HG03280 (cell line): ENCODE data around the gene SH3GL1.

Source experiments
- ATAC-seq: cut with Tn5 transposase; IDR thresholded peaks from one replicate; pipeline ENCODE4 v1.9.1; 2021; ENCODE audit warnings: mild to moderate bottlenecking, moderate library complexity; ENCODE audit not compliant: unreplicated experiment

Gene SH3GL1

GRCh38 chr19:4400135-4400936 lies at the start of gene SH3GL1:
TSS of gene SH3GL1 (minus strand) at chr19:4400547. CDS start at chr19:4400368, 179 bp downstream.
- ATAC-seq: peak; percentile 59

- no peak for ATAC-seq
Measured at GRCh38 chr19:4449639-4450028, 49.3 kb upstream of the SH3GL1 start.

- no peak for ATAC-seq
Measured at GRCh38 chr19:4449022-4449638, 48.8 kb upstream of the SH3GL1 start.

- ATAC-seq: no peak
Measured at GRCh38 chr19:4448147-4448985, 48.0 kb upstream of the SH3GL1 start.

GRCh38 chr19:4447327-4448146 lies 47.2 kb upstream of the SH3GL1 start:
- no peak for ATAC-seq

GRCh38 chr19:4446704-4447200 lies 46.4 kb upstream of the SH3GL1 start:
- ATAC-seq: no peak

GRCh38 chr19:4445963-4446703 lies 45.8 kb upstream of the SH3GL1 start:
- no peak for ATAC-seq

GRCh38 chr19:4444765-4445741 lies 44.7 kb upstream of the SH3GL1 start:
- no peak for ATAC-seq

- ATAC-seq: no peak
Measured at GRCh38 chr19:4443966-4444764, 43.8 kb upstream of the SH3GL1 start.

- no peak for ATAC-seq
Measured at GRCh38 chr19:4443188-4443587, 42.8 kb upstream of the SH3GL1 start.

- no peak for ATAC-seq
Measured at GRCh38 chr19:4442819-4443146, 42.4 kb upstream of the SH3GL1 start.

- no peak for ATAC-seq
Measured at GRCh38 chr19:4441994-4442818, 41.9 kb upstream of the SH3GL1 start.

GRCh38 chr19:4439243-4439642 lies 38.9 kb upstream of the SH3GL1 start:
- no peak for ATAC-seq

GRCh38 chr19:4437103-4437502 lies 36.8 kb upstream of the SH3GL1 start:
- no peak for ATAC-seq

GRCh38 chr19:4436231-4436630 lies 35.9 kb upstream of the SH3GL1 start:
- no peak for ATAC-seq

GRCh38 chr19:4434391-4434790 lies 34.0 kb upstream of the SH3GL1 start:
- ATAC-seq: no peak

- ATAC-seq: no peak
Measured at GRCh38 chr19:4432918-4433506, 32.7 kb upstream of the SH3GL1 start.
